GM12865 (cell line): Measurements from ENCODE around the gene CELF2.

Source experiments
- DNase-seq: peaks from one replicate; pipeline ENCODE4 v3.0.0; 2010; ENCODE audit warnings: low read depth
- H3K4me3 ChIP-seq: 2 replicates; pipeline ENCODE4 v1.5.1; 2011; ENCODE audit warnings: mild to moderate bottlenecking, low read depth, low read length, control low read depth
- CTCF ChIP-seq: IDR thresholded peaks from 2 replicates; pipeline ENCODE4 v1.5.1; 2011; ENCODE audit warnings: low read length, control low read depth, low read depth, inconsistent platforms; ENCODE audit not compliant: insufficient read depth; ENCODE audit errors: missing control alignments

The CELF2 gene

GRCh38 chr10:10977978-10978377 lies 39.7 kb upstream of the CELF2 start:
- no peak for TF ChIP-seq CTCF

DNA sequence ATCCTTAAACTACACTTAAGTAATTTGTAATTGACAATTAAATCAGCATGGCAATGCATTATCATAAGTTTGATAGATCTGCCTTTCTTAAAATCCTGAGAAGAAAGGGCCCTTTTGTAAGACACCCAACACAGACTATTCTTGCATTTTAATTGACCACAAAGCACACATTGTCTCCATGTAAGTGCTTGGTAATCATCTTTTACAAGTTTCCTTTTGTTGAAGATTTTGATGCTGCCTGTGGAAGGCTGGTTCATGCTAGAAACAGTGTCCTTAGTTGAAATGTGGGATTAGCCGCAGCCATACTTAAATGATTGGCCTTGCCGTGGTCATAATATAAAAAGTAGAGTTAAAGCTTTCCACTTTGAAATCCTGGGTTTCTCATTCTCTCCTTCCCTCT lies 32.3 kb upstream of the CELF2 start:
- DNase-seq = no peak
- H3K4me3 ChIP-seq = no peak overlapping the region
- no peak for TF ChIP-seq CTCF

More at GRCh38 chr10:10977978-10978377, 39.7 kb upstream of the CELF2 start:
- DNase-seq = no peak
- no peak overlapping the region for H3K4me3 ChIP-seq

DNA sequence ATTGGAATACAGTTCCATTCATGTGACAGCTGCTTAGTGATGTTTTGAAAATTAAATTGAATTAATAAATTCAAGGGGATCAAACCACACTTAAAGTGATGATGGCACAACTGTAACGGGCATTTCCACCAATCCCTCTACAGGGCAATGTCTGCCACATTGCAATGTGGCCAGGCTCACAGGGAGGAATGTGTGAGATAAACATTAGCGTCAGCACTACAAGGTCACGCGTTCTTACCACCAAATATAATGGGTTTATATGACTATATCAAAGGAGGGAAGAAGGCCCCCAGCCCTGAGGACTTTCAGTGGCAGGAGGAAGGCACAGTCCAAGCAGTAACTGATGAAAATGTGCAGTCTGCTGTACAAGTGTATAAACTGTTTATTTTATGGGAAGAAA lies 31.1 kb upstream of the CELF2 start:
- no peak for TF ChIP-seq CTCF
- DNase-seq = no peak
- H3K4me3 ChIP-seq = no peak overlapping the region

- no peak for DNase-seq
- no peak overlapping the region for H3K4me3 ChIP-seq
Measured at GRCh38 chr10:10987111-10987510, 30.6 kb upstream of the CELF2 start.

DNA sequence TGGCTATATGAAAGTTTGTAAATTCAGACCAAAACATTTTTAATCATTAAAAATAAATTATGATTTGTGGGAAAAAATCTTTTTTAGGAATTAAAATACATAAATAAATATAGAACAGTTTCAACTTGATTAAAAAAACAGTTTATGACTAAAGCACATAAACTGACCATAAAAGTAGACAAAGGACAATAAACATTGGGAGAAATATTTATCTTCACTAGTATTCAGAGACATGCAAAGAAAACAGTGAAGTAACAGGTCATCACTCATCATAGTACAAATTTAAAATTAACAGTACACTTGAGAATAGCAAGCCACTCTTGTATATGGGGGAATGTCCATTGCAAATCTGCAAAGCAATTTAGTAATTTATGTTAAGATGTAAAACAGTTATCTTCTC lies 28.0 kb upstream of the CELF2 start:
- DNase-seq = no peak
- no peak overlapping the region for H3K4me3 ChIP-seq
- no peak for TF ChIP-seq CTCF

More at GRCh38 chr10:10987111-10987510, 30.6 kb upstream of the CELF2 start:
- TF ChIP-seq CTCF = no peak

GRCh38 chr10:10991144-10991543 lies 26.5 kb upstream of the CELF2 start:
- no peak overlapping the region for H3K4me3 ChIP-seq
- TF ChIP-seq CTCF = no peak
- no peak for DNase-seq

DNA sequence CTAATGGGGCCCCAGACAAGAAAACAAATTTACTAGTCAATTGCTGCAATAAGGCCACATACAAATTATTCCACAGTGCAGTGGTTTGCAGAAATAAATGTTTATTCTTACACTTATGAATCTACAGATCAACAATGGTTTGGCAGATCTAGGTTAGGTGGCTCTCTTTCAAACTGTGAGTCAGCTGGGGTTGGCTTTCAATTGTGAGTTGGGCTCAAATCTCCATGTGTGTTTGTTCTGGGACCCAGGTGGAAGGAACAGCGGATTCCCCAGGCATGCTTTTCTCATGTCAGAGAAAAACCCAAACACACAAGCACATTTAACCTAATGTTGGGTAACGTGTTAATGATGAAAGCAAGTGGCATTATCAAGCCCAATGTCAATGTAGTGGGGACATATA lies 25.6 kb upstream of the CELF2 start:
- no peak overlapping the region for H3K4me3 ChIP-seq
- TF ChIP-seq CTCF = no peak
- no peak for DNase-seq
